ENCODE measurements around the gene SETD2. TPM values are rescaled to one million over a fixed set of nuclear protein-coding genes. Genes with fewer than 3 reads are reported as not detected.

SETD2 gene
- total and polyA plus RNA-seq, 4 donors: 12.9 to 62.5 (median 33.5) TPM

GRCh38 chr3:46993986-46994385 is 169.9 kb downstream of the SETD2 start:
- intact Hi-C loops (cut with DNase I): no loop called here
- H3K36me3 ChIP-seq (ENCODE audit: control insufficient read depth in 1 of 2, insufficient read depth in 2 of 2, low read length in 1 of 2): no peaks in the 10 kb centered on the region
- ATAC-seq (ENCODE audit: low FRiP score): no peak

GRCh38 chr3:46993292-46993691 is 170.6 kb downstream of the SETD2 start:
- no peaks in the 10 kb centered on the region for H3K36me3 ChIP-seq (ENCODE audit: control insufficient read depth in 1 of 2, insufficient read depth in 2 of 2, low read length in 1 of 2)
- H3K9me3 ChIP-seq (ENCODE audit: control insufficient read depth, low read length): no peaks in the 10 kb centered on the region
- H3K4me3 ChIP-seq (ENCODE audit: low read length in 2 of 2): no peak overlapping the region
- ATAC-seq (ENCODE audit: low FRiP score) (no peak), DNase-seq (peak in 1 of 2 donors; percentile 29)
- WGBS, 2 donors: 69 to 80% methylated on average over 2 of the region's 2 CpGs
- no peaks in the 10 kb centered on the region for H3K27me3 ChIP-seq (ENCODE audit: control insufficient read depth in 1 of 2, insufficient read depth in 2 of 2, low read length in 1 of 2)
- no peak overlapping the region for H3K27ac ChIP-seq (ENCODE audit: low read depth in 1 of 2, low read length in 2 of 2)
- intact Hi-C loops (cut with DNase I): no loop called here
- H3K4me1 ChIP-seq (ENCODE audit: control insufficient read depth in 1 of 2, insufficient read depth in 2 of 2, low read length in 2 of 2): no peaks in the 10 kb centered on the region

More at GRCh38 chr3:46993986-46994385, 169.9 kb downstream of the SETD2 start:
- no peak overlapping the region for H3K27ac ChIP-seq (ENCODE audit: low read depth in 1 of 2, low read length in 2 of 2)
- 88% methylated on average over 6 to 7 of the region's 7 CpGs for WGBS, 2 donors
- peak in 1 of 2 donors; percentile 26 for DNase-seq
- no peaks in the 10 kb centered on the region for H3K4me1 ChIP-seq (ENCODE audit: control insufficient read depth in 1 of 2, insufficient read depth in 2 of 2, low read length in 2 of 2)
- H3K4me3 ChIP-seq (ENCODE audit: low read length in 2 of 2): no peak overlapping the region
- no peaks in the 10 kb centered on the region for H3K9me3 ChIP-seq (ENCODE audit: control insufficient read depth, low read length)
- no peaks in the 10 kb centered on the region for H3K27me3 ChIP-seq (ENCODE audit: control insufficient read depth in 1 of 2, insufficient read depth in 2 of 2, low read length in 1 of 2)

- no peak overlapping the region for H3K4me3 ChIP-seq (ENCODE audit: low read length in 2 of 2)
- intact Hi-C loops (cut with DNase I): no loop called here
- no peaks in the 10 kb centered on the region for H3K27me3 ChIP-seq (ENCODE audit: control insufficient read depth in 1 of 2, insufficient read depth in 2 of 2, low read length in 1 of 2)
- DNase-seq (no peak), ATAC-seq (ENCODE audit: low FRiP score) (no peak)
- no peak overlapping the region for H3K27ac ChIP-seq (ENCODE audit: low read depth in 1 of 2, low read length in 2 of 2)
- H3K9me3 ChIP-seq (ENCODE audit: control insufficient read depth, low read length): no peaks in the 10 kb centered on the region
- 90 to 94% methylated on average over 7 to 9 of the region's 9 CpGs for WGBS, 2 donors
- H3K4me1 ChIP-seq (ENCODE audit: control insufficient read depth in 1 of 2, insufficient read depth in 2 of 2, low read length in 2 of 2): no peaks in the 10 kb centered on the region
- H3K36me3 ChIP-seq (ENCODE audit: control insufficient read depth in 1 of 2, insufficient read depth in 2 of 2, low read length in 1 of 2): no peaks in the 10 kb centered on the region
Observed at GRCh38 chr3:46992231-46992630, 171.7 kb downstream of the SETD2 start.

GRCh38 chr3:46991406-46992165 is 172.3 kb downstream of the SETD2 start:
- DNase-seq (peak in 1 of 2 donors; percentile 43), ATAC-seq (ENCODE audit: low FRiP score) (no peak)
- Histone ChIP-seq H3K9me3 (ENCODE audit: control insufficient read depth, low read length) (no peaks in the 10 kb centered on the region), H3K36me3 (ENCODE audit: control insufficient read depth in 1 of 2, insufficient read depth in 2 of 2, low read length in 1 of 2) (no peaks in the 10 kb centered on the region), H3K27me3 (ENCODE audit: control insufficient read depth in 1 of 2, insufficient read depth in 2 of 2, low read length in 1 of 2) (no peaks in the 10 kb centered on the region), H3K4me1 (ENCODE audit: control insufficient read depth in 1 of 2, insufficient read depth in 2 of 2, low read length in 2 of 2) (no peaks in the 10 kb centered on the region), H3K27ac (ENCODE audit: low read depth in 1 of 2, low read length in 2 of 2) (no peak overlapping the region), H3K4me3 (ENCODE audit: low read length in 2 of 2) (no peak overlapping the region)
- intact Hi-C loops (cut with DNase I): no loop called here
- 91 to 94% methylated on average over 16 of the region's 16 CpGs for WGBS, 2 donors

GRCh38 chr3:46990573-46991374 is 173.1 kb downstream of the SETD2 start:
- no peaks in the 10 kb centered on the region for H3K4me1 ChIP-seq (ENCODE audit: control insufficient read depth in 1 of 2, insufficient read depth in 2 of 2, low read length in 2 of 2)
- intact Hi-C loops (cut with DNase I): no loop called here

GRCh38 chr3:46989146-46989810 is 174.6 kb downstream of the SETD2 start:
- intact Hi-C loops (cut with DNase I): no loop called here
- no peak overlapping the region for H3K27ac ChIP-seq (ENCODE audit: low read depth in 1 of 2, low read length in 2 of 2)
- H3K9me3 ChIP-seq (ENCODE audit: control insufficient read depth, low read length): no peaks in the 10 kb centered on the region
- DNase-seq: peak in 1 of 2 donors; percentile 46
- WGBS, 2 donors: 85 to 92% methylated on average over 17 of the region's 17 CpGs
- no peaks in the 10 kb centered on the region for H3K27me3 ChIP-seq (ENCODE audit: control insufficient read depth in 1 of 2, insufficient read depth in 2 of 2, low read length in 1 of 2)
- no peaks in the 10 kb centered on the region for H3K4me1 ChIP-seq (ENCODE audit: control insufficient read depth in 1 of 2, insufficient read depth in 2 of 2, low read length in 2 of 2)
- no peak overlapping the region for H3K4me3 ChIP-seq (ENCODE audit: low read length in 2 of 2)
- no peaks in the 10 kb centered on the region for H3K36me3 ChIP-seq (ENCODE audit: control insufficient read depth in 1 of 2, insufficient read depth in 2 of 2, low read length in 1 of 2)
- no peak for ATAC-seq (ENCODE audit: low FRiP score)

More at GRCh38 chr3:46990573-46991374, 173.1 kb downstream of the SETD2 start:
- Histone ChIP-seq H3K27ac (ENCODE audit: low read depth in 1 of 2, low read length in 2 of 2) (no peak overlapping the region), H3K36me3 (ENCODE audit: control insufficient read depth in 1 of 2, insufficient read depth in 2 of 2, low read length in 1 of 2) (no peaks in the 10 kb centered on the region), H3K27me3 (ENCODE audit: control insufficient read depth in 1 of 2, insufficient read depth in 2 of 2, low read length in 1 of 2) (no peaks in the 10 kb centered on the region), H3K9me3 (ENCODE audit: control insufficient read depth, low read length) (no peaks in the 10 kb centered on the region), H3K4me3 (ENCODE audit: low read length in 2 of 2) (no peak overlapping the region)
- DNase-seq: peak in 1 of 2 donors; percentile 79
- WGBS, 2 donors: 75 to 81% methylated on average over 11 of the region's 11 CpGs
- ATAC-seq (ENCODE audit: low FRiP score): no peak

GRCh38 chr3:46988616-46989015 is 175.3 kb downstream of the SETD2 start:
- intact Hi-C loops (cut with DNase I): no loop called here
- DNase-seq (no peak), ATAC-seq (ENCODE audit: low FRiP score) (no peak)
- no peaks in the 10 kb centered on the region for H3K9me3 ChIP-seq (ENCODE audit: control insufficient read depth, low read length)
- H3K27me3 ChIP-seq (ENCODE audit: control insufficient read depth in 1 of 2, insufficient read depth in 2 of 2, low read length in 1 of 2): no peaks in the 10 kb centered on the region
- H3K36me3 ChIP-seq (ENCODE audit: control insufficient read depth in 1 of 2, insufficient read depth in 2 of 2, low read length in 1 of 2): no peaks in the 10 kb centered on the region
- H3K4me1 ChIP-seq (ENCODE audit: control insufficient read depth in 1 of 2, insufficient read depth in 2 of 2, low read length in 2 of 2): no peaks in the 10 kb centered on the region
- no peak overlapping the region for H3K4me3 ChIP-seq (ENCODE audit: low read length in 2 of 2)
- H3K27ac ChIP-seq (ENCODE audit: low read depth in 1 of 2, low read length in 2 of 2): no peak overlapping the region
- 88 to 92% methylated on average over 4 of the region's 4 CpGs for WGBS, 2 donors

GRCh38 chr3:46987743-46988401 is 176.0 kb downstream of the SETD2 start:
- peak; percentile 82 to 85 for DNase-seq
- Histone ChIP-seq H3K27me3 (ENCODE audit: control insufficient read depth in 1 of 2, insufficient read depth in 2 of 2, low read length in 1 of 2) (no peaks in the 10 kb centered on the region), H3K9me3 (ENCODE audit: control insufficient read depth, low read length) (no peaks in the 10 kb centered on the region), H3K27ac (ENCODE audit: low read depth in 1 of 2, low read length in 2 of 2) (no peak overlapping the region), H3K36me3 (ENCODE audit: control insufficient read depth in 1 of 2, insufficient read depth in 2 of 2, low read length in 1 of 2) (no peaks in the 10 kb centered on the region), H3K4me1 (ENCODE audit: control insufficient read depth in 1 of 2, insufficient read depth in 2 of 2, low read length in 2 of 2) (no peaks in the 10 kb centered on the region), H3K4me3 (ENCODE audit: low read length in 2 of 2) (no peak overlapping the region)
- peak; percentile 47 for ATAC-seq (ENCODE audit: low FRiP score)
- WGBS, 2 donors: 70 to 72% methylated on average over 16 of the region's 16 CpGs
- intact Hi-C loops (cut with DNase I): no loop called here

Data from aorta (tissue), 5 donors.